ENCODE measurements around the gene FHIT.

The FHIT gene

DNA sequence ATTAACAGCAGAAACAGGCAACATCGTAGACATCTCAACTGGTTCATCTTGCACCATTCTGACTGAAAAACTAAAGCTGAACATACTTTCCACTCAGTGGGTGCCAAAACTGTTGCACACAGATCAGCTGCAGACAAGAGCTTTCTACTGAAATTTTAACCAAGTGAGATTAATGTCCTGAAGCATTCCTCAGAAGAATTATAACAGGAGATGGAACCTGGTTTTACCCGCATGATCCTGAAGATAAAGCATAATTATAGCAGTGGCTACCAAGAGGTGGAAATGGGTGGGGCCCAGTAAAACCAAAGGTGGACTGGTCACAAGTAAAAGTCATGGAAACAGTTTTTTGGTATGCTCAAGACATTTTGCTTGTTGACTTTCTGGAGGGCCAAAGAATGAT lies 858.8 kb downstream of the FHIT start:
- H3K27ac Mint-ChIP-seq: no peak overlapping the region
- no peak overlapping the region for H3K4me3 Mint-ChIP-seq
- H3K4me1 Mint-ChIP-seq: no peaks in the 10 kb centered on the region
- no peaks in the 10 kb centered on the region for H3K27me3 Mint-ChIP-seq (ENCODE audit: low read depth)
- H3K36me3 Mint-ChIP-seq (ENCODE audit: low read depth): no peaks in the 10 kb centered on the region
- TF ChIP-seq, protein P1, sequence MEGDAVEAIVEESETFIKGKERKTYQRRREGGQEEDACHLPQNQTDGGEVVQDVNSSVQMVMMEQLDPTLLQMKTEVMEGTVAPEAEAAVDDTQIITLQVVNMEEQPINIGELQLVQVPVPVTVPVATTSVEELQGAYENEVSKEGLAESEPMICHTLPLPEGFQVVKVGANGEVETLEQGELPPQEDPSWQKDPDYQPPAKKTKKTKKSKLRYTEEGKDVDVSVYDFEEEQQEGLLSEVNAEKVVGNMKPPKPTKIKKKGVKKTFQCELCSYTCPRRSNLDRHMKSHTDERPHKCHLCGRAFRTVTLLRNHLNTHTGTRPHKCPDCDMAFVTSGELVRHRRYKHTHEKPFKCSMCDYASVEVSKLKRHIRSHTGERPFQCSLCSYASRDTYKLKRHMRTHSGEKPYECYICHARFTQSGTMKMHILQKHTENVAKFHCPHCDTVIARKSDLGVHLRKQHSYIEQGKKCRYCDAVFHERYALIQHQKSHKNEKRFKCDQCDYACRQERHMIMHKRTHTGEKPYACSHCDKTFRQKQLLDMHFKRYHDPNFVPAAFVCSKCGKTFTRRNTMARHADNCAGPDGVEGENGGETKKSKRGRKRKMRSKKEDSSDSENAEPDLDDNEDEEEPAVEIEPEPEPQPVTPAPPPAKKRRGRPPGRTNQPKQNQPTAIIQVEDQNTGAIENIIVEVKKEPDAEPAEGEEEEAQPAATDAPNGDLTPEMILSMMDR (IDR thresholded peaks at IDR 0.05; ENCODE audit: unreplicated experiment in 3 of 3): no peak
- H3K9me3 Mint-ChIP-seq: no peaks in the 10 kb centered on the region

DNA sequence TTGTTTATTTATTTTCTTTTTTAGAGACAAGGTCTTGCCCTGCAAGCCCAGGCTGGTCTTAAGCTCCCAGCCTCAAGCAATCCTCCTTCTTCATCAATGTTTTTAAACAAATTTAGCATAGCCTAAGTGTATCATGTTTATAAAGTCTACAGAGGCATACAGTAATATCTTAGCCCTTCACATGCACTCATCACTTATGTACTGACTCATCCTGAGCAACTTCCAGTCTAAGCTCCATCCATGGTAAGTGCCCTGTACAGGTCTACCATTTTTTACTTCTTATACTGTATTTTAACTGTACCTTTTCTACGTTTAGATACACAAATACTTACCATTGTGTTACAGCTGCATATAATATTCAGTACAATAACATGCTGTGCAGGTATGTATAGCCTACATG lies 860.0 kb downstream of the FHIT start:
- TF ChIP-seq, protein P1 (IDR thresholded peaks at IDR 0.05; ENCODE audit: unreplicated experiment in 3 of 3): no peak
- Mint-ChIP-seq H3K27ac (no peak overlapping the region), H3K36me3 (ENCODE audit: low read depth) (no peaks in the 10 kb centered on the region), H3K9me3 (no peaks in the 10 kb centered on the region), H3K4me3 (no peak overlapping the region), H3K4me1 (no peaks in the 10 kb centered on the region), H3K27me3 (ENCODE audit: low read depth) (no peaks in the 10 kb centered on the region)

DNA sequence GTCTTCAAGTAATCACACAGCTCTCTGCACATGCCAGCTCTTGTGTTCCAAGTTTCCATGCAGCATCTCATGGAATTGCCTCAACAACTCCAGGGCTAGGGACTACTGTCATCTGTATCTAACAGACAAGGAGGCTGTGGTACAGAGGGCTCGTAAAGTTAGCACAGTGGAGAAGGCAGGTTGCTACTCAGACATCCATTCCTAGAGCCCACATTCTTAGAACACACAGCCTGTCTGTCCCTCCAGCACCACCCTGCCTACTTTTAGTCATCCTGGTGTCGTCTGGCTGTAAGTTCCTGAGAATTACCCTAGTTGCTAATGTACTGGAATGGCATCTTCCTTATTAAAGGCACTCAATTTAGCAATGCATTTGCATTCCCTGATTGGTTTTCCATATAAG lies 862.5 kb downstream of the FHIT start:
- Mint-ChIP-seq H3K27ac (no peak overlapping the region), H3K27me3 (ENCODE audit: low read depth) (no peaks in the 10 kb centered on the region), H3K4me3 (no peak overlapping the region), H3K4me1 (no peaks in the 10 kb centered on the region), H3K36me3 (ENCODE audit: low read depth) (no peaks in the 10 kb centered on the region), H3K9me3 (no peaks in the 10 kb centered on the region)
- TF ChIP-seq, protein P1 (IDR thresholded peaks at IDR 0.05; ENCODE audit: unreplicated experiment in 3 of 3): no peak

DNA sequence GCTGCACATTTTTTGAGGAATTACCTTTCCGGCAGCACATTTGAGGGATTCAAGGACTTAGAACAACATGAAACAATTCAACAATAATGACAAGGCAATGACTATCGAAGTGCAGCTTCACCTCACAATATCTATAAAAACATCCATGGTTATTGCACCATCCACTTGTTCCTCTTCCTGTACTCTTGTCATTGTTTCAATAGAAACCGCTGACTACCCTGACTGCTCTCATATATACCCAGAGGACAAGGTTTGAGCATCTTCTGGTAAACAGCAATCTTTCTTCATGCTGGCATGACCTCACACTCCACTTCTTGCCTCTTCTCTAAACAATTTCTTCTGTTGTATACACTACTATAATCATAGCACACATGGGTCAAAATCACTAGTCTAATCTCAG lies 864.9 kb downstream of the FHIT start:
- Mint-ChIP-seq H3K27ac (no peak overlapping the region), H3K27me3 (ENCODE audit: low read depth) (no peaks in the 10 kb centered on the region), H3K9me3 (no peaks in the 10 kb centered on the region), H3K4me3 (no peak overlapping the region), H3K4me1 (no peaks in the 10 kb centered on the region), H3K36me3 (ENCODE audit: low read depth) (no peaks in the 10 kb centered on the region)
- TF ChIP-seq, protein P1 (IDR thresholded peaks at IDR 0.05; ENCODE audit: unreplicated experiment in 3 of 3): no peak

DNA sequence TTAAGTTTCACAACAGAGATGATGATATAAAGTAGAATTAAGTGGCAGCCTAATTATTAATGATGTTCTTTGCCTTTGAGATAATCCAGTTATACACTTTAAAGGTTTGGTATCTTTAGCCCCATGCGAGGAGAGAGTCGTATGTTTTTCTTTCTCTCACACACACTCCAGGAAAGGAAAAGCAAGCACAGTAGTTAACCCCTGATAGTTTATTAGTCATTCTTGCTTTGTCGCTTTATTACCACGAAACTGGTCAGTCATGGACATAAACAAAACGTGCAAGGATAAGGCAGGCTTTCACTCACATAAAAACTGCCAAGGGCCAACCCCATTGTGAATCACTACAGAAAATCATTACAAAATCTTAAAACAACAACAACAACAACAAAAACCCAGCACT lies 866.9 kb downstream of the FHIT start:
- Mint-ChIP-seq H3K4me3 (peak overlapping the region in 1 of 3 experiments; percentile 15), H3K36me3 (ENCODE audit: low read depth) (no peaks in the 10 kb centered on the region), H3K27me3 (ENCODE audit: low read depth) (no peaks in the 10 kb centered on the region), H3K9me3 (no peaks in the 10 kb centered on the region), H3K27ac (peak overlapping the region in 1 of 3 experiments; percentile 34), H3K4me1 (no peaks in the 10 kb centered on the region)
- TF ChIP-seq, protein P1 (IDR thresholded peaks at IDR 0.05; ENCODE audit: unreplicated experiment in 3 of 3): no peak

DNA sequence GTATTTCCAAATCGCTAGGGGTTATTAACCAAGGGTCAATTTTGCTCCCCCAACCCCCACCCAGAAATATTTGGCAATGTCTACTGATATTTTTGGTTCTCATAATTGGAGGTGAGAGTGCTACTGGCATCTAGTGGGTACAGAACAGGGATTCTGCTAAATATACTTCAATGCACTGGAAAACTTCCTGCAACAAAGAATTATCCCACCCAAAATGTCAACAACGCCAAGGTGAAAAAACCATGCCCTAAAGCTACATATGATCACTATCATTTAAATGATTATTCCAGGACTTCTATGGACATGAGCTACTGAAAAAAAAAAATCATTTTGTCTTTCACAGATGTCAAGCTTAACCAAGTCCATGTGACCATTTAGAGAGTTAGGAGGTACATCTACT lies 867.9 kb downstream of the FHIT start:
- Mint-ChIP-seq H3K27ac (no peak overlapping the region), H3K27me3 (ENCODE audit: low read depth) (no peaks in the 10 kb centered on the region), H3K9me3 (no peaks in the 10 kb centered on the region), H3K4me3 (no peak overlapping the region), H3K36me3 (ENCODE audit: low read depth) (no peaks in the 10 kb centered on the region), H3K4me1 (no peaks in the 10 kb centered on the region)
- TF ChIP-seq, protein P1 (IDR thresholded peaks at IDR 0.05; ENCODE audit: unreplicated experiment in 3 of 3): no peak

Data from nephron (organoid).